NCI-H748 (cell line): ENCODE measurements around the gene PCNX1.
"Not testable (repeated sequence)": the region's sequence is repeated elsewhere in the genome, so short reads cannot be mapped to it uniquely, and the experiment has no call there.

Experiments
- DNase-seq: peaks from one replicate; lab custom pipeline; 2025; ENCODE audit not compliant: unreplicated experiment; lab: John Stamatoyannopoulos, UW

The PCNX1 gene

GRCh38 chr14:71063351-71063750 lies 156.1 kb downstream of the PCNX1 start:
- no peak for DNase-seq

DNA sequence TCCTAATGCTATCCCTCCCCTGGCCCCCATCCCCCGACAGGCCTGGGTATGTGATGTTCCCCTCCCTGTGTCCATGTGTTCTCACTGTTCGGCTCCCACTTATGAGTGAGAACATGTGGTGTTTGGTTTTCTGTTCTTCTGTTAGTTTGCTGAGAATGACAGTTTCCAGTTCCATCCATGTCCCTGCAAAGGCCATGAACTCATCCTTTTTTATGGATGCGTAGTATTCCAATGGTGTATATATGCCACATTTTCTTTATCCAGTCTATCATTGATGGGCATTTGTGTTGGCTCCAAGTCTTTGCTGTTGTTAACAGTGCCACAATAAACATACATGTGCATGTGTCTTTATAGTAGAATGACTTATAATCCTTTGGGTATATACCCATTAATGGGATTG lies 157.5 kb downstream of the PCNX1 start:
- DNase-seq, result not testable (repeated sequence)

DNA sequence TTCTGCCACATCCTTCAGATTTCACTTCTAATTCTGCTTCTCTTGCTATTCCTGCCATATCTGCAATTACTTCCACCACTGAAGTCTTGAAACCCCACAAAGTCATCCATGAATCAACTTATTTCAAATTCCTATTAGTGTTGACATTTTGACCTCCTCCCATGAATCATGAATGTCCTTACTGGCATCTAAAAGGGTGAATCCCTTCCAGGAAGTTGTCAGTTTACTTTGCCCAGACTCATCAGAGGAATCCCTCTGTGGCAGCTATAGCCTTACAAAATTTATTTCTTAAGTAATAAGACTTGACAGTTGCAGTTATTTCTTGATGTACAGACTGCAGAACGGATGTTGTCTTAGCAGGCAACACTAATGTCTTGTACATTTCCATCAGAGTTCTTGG lies 162.9 kb downstream of the PCNX1 start:
- no peak for DNase-seq

DNA sequence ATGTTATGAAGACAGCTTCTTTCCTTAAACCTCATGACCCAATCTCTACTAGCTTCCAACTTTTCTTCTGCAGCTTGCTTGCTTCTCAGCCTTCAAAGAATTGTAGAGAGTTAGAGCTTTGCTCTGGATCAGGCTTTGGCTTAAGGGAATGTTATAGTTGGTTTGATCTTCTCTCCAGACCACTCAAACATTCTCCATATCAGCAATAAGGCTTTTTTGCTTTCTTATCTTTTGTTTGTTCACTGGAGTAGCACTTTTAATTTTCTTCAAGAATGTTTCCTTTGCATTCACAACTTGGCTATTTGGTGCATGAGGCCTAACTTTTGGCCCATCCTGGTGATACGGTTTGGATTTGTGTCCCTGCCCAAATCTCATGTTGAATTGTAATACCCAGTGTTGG lies 163.8 kb downstream of the PCNX1 start:
- DNase-seq, result no peak

- no peak for DNase-seq
Measured at GRCh38 chr14:71076462-71077092, 169.3 kb downstream of the PCNX1 start.

GRCh38 chr14:71078500-71078899 lies 171.2 kb downstream of the PCNX1 start:
- DNase-seq, result no peak

GRCh38 chr14:71086567-71086966 lies 179.3 kb downstream of the PCNX1 start:
- no peak for DNase-seq

GRCh38 chr14:71089971-71090370 lies 182.7 kb downstream of the PCNX1 start:
- no peak for DNase-seq

DNA sequence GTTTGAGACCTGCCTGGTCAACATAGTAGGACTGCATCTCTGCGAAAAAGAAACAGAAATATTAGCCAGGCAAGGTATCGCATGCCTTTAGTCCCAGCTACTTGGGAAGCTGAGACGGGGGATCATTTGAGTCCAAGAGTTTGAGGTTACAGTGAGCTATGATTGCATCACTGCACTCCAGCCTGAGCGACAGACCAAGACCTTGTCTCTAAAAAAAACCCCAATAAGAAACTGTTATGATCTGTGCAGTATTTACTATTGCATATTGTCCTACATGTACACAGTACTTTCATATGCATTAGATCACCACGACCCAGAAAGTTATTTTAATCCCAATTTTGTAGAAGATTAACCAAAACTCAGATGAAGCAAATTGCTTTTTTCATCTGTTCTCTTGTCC lies 187.5 kb downstream of the PCNX1 start:
- DNase-seq, result no peak

DNA sequence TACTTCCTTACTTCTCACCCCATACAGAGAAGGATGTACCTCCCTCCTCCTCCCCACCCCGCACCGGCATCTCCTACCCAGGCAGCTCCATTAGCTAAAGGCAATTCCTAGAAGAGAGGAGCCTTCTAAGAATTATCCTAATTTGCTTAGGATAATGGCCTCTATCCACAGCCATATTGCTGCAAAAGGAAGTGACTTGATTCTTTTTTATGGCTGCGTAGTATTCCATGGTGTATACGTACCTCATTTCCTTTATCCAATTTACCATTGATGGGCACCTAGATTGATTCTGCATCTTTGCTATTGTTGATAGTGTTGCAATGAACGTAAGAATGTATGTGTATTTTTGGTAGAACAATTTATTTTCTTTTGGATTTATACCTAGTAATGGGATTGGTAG lies 189.7 kb downstream of the PCNX1 start:
- DNase-seq, result no peak

DNA sequence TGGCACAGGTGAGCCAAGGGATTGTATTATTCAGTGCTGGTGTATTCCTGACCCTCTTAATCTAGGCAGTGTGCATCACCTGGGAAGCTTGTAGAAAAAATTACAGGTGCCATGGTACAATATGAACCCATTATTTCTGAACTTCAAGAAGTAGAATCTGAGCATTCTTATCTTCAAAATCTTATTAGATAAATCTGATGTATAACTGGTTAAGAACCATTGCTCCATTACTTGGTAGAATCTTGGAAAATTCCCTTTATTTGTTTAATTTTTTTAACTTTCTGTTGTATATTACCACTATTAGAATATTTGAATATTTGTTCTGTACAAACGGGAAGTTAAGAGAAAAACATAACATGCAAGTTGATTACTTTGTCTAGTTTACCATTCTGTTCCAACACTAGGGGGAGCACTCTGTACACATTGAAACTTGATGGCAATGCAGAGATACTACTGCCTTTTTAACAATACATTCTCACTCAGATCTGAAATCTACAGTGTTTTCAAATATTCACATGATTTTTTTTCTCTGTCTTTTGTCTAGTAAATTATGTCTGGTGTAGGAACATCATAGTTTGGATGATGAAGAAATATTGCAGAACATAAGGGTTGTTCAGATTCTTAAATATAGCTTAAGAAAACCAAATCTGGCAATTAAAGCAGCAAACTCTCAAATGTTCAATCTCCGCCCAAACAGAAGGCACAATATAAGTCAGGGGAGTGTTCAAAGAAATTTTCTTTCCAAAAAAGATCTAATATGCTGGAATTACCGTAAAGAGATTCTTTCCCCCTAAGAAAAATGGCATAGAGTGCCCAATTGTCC lies 196.6 kb downstream of the PCNX1 start:
- peak; percentile 54 for DNase-seq

GRCh38 chr14:71105177-71105576 lies 197.9 kb downstream of the PCNX1 start:
- DNase-seq, result no peak

DNA sequence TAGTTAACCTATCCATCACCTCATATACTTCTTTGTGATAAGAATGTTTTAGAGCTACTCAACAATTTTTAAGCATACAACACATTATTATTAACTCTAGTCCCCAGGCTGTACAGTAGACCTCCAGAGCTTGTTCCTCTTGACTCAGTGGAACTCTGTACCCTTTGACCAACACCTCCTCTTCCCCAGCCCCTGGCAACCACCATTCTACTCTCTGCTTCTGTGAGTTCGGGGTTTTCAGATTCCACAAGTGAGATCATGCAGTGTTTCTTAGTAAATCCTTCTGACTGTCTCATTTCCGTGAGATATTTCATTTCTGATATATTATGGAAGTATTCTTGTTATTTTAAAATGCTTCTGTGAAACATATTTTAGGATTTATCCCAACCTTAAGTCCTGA lies 200.7 kb downstream of the PCNX1 start:
- DNase-seq, result no peak

DNA sequence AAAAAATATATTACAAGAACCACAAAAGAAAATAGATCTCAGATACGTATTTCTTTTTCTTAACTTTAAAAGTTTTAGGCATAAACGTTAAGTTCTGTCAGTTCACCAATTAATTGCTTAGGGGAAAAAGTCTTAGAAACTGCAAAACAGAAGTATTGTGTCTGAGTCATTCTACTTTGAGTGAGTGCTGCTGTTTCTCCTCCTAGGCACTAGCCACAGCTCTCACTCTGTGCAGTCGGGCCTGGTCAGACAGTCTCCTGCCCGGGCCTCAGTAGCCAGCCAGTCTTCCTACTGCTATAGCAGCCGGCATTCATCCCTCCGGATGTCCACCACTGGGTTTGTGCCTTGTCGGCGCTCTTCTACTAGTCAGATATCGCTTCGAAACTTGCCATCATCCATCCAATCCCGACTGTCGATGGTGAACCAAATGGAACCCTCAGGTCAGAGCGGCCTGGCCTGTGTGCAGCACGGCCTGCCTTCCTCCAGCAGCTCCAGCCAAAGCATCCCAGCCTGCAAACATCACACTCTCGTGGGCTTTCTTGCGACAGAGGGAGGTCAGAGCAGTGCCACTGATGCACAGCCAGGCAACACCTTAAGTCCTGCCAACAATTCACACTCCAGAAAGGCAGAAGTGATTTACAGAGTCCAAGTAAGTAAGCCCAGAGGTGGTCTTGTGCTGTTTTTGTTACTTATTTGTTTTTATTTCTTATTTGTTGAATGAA lies 201.3 kb downstream of the PCNX1 start:
- DNase-seq, result no peak

DNA sequence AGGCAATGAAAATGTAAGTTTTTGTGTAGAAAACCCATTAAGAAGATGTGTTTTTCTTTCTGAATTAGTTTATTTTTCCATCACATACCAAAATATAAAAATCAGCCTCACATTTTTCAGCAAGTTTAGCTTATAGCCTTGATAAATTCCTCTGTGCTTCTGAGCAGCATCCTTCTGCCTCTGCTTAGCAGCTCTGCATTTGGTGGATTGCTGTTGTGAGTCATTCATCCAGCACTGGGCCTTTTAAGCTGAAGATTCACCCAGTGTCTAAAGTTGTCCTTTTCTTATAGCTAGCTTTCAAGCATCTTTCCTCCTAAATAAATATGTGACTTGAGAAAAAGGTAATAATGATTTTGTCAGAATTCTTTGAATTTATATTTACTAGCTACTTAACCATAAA lies 206.1 kb downstream of the PCNX1 start:
- no peak for DNase-seq

DNA sequence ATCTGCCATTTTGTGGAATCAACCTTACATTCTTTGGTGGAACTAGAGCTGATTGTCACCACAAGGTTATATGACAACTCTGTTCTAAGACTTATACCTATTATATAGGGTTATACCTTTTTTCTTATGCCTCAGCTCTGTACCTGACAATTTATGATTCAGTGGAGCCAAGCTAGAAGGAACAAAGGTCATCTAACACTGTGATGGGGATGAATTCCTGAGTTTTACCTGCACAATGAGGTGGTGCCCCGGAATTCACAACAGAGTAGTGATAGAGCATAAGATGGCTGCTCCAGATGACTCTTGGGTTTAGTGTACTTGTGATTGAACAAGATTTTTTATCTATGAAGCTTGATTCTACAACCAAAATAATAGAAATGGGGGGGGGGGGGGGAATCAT lies 207.3 kb downstream of the PCNX1 start:
- no peak for DNase-seq

- no peak for DNase-seq
Measured at GRCh38 chr14:71115306-71115705, 208.0 kb downstream of the PCNX1 start.

DNA sequence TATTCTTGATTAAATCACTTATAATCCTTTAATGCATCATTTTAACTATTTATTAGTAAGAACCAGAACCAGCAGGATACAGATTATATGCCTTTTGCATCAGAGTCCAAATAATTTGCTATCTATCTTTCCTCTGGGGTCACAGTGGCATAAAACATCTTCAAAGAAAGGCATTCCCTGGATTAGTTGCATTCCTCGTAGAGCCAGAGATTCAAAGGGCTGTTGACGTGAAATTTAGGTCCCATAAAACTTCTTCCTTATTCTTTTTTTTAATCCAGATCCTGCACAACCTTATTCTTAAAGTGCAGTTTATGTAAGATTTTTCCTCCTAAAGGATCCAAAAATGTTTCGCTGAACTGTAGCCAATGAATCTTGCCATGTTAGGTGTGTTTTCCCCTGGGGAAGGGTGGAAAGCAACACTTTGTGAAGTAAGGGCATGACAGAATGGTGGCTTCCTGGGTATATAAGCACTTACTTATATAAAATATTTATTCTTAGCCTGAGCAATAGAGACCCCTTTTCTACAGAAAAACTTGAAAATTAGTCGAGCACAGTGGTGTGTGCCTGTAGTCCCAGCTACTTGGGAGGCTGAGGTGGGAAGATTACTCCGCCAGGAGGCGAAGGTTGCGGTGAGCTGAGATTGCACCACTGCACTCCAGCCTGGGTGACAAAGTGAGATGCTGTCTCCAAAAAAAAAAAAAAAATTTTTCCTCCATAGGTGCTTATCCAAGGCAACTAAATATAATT lies 208.7 kb downstream of the PCNX1 start:
- no peak for DNase-seq

GRCh38 chr14:71116568-71117122 lies 209.4 kb downstream of the PCNX1 start:
- DNase-seq, result no peak

- no peak for DNase-seq
Measured at GRCh38 chr14:71117839-71118743, 210.8 kb downstream of the PCNX1 start.
